ENCODE measurements around the gene RPL28.

The RPL28 gene

GRCh38 chr19:55353803-55354697, 31.7 kb upstream of the RPL28 start:
- peak overlapping the region; percentile 43 for H3K4me3 ChIP-seq (ENCODE audit: low read depth, low read length)
- TF ChIP-seq, protein P1, sequence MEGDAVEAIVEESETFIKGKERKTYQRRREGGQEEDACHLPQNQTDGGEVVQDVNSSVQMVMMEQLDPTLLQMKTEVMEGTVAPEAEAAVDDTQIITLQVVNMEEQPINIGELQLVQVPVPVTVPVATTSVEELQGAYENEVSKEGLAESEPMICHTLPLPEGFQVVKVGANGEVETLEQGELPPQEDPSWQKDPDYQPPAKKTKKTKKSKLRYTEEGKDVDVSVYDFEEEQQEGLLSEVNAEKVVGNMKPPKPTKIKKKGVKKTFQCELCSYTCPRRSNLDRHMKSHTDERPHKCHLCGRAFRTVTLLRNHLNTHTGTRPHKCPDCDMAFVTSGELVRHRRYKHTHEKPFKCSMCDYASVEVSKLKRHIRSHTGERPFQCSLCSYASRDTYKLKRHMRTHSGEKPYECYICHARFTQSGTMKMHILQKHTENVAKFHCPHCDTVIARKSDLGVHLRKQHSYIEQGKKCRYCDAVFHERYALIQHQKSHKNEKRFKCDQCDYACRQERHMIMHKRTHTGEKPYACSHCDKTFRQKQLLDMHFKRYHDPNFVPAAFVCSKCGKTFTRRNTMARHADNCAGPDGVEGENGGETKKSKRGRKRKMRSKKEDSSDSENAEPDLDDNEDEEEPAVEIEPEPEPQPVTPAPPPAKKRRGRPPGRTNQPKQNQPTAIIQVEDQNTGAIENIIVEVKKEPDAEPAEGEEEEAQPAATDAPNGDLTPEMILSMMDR (IDR thresholded peaks at IDR 0.05; ENCODE audit: low read depth, low read length, missing control alignments), result no peak
- DNase-seq (ENCODE audit: low read depth), result no peak
- in situ Hi-C loops (cut with HindIII; ENCODE audit: low sequenced_read_pairs), result loop anchor here (5.0 to 10.0 kb wide), 3 partner anchors 38 to 251 kb away; partner anchors contain the start of genes ZNF524 and ZNF865

DNA sequence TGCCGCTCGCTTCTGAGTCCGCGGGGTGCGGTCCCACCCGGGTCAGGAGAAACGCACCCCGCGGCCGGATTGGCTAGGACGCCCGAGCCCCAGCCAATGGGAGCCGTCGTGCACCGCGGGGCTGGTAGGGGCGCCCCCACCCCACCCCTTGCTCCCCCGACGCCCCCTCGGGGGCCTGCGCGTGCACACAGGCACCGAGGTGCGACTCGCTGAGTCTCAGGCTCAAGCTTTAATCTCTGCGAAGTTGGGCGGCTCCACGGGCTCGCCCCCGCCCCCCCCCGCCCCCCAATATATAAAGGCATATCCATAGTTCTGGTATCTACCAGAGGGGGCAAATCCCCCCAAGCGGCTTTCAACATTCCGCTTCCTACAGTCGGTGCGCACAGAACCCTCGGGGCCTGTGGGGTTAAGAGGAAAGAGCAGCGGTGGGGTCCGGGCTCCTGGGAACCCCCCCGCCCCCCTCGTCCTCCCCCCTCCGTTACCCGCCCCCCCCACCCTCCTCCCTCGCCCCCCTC, 31.0 kb upstream of the RPL28 start, which contains the start of gene COX6B2:
TSS of gene COX6B2 (minus strand) at position 22 of the 515 bp plus-strand sequence. CDS start 198 bp downstream, outside the sequence.
- peak within 1 kb of the TSS; percentile 43 for H3K4me3 ChIP-seq (ENCODE audit: low read depth, low read length)
- no peak for DNase-seq (ENCODE audit: low read depth)
- in situ Hi-C loops (cut with HindIII; ENCODE audit: low sequenced_read_pairs), result loop anchor here (5.0 to 10.0 kb wide), 3 partner anchors 38 to 250 kb away; partner anchors contain the start of genes ZNF524 and ZNF865
- TF ChIP-seq, protein P1 (IDR thresholded peaks at IDR 0.05; ENCODE audit: low read depth, low read length, missing control alignments), result no peak

- in situ Hi-C loops (cut with HindIII; ENCODE audit: low sequenced_read_pairs), result loop anchor here (10.0 kb wide), 2 partner anchors 181 to 249 kb away; partner anchors contain the start of genes ZNF524 and ZNF865
These were observed 30.4 kb upstream of the RPL28 start for GRCh38 chr19:55355213-55355821.

GRCh38 chr19:55358493-55358892, 27.2 kb upstream of the RPL28 start:
- TF ChIP-seq, protein P1 (IDR thresholded peaks at IDR 0.05; ENCODE audit: low read depth, low read length, missing control alignments), result no peak
- in situ Hi-C loops (cut with HindIII; ENCODE audit: low sequenced_read_pairs), result loop anchor here (10.0 kb wide), 2 partner anchors 184 to 246 kb away; partner anchors contain the start of genes ZNF524 and ZNF865
- H3K4me3 ChIP-seq (ENCODE audit: low read depth, low read length), result no peak overlapping the region
- DNase-seq (ENCODE audit: low read depth), result no peak

More at GRCh38 chr19:55355213-55355821, 30.4 kb upstream of the RPL28 start:
- TF ChIP-seq, protein P1 (IDR thresholded peaks at IDR 0.05; ENCODE audit: low read depth, low read length, missing control alignments), result no peak
- no peak for DNase-seq (ENCODE audit: low read depth)
- no peak overlapping the region for H3K4me3 ChIP-seq (ENCODE audit: low read depth, low read length)

DNA sequence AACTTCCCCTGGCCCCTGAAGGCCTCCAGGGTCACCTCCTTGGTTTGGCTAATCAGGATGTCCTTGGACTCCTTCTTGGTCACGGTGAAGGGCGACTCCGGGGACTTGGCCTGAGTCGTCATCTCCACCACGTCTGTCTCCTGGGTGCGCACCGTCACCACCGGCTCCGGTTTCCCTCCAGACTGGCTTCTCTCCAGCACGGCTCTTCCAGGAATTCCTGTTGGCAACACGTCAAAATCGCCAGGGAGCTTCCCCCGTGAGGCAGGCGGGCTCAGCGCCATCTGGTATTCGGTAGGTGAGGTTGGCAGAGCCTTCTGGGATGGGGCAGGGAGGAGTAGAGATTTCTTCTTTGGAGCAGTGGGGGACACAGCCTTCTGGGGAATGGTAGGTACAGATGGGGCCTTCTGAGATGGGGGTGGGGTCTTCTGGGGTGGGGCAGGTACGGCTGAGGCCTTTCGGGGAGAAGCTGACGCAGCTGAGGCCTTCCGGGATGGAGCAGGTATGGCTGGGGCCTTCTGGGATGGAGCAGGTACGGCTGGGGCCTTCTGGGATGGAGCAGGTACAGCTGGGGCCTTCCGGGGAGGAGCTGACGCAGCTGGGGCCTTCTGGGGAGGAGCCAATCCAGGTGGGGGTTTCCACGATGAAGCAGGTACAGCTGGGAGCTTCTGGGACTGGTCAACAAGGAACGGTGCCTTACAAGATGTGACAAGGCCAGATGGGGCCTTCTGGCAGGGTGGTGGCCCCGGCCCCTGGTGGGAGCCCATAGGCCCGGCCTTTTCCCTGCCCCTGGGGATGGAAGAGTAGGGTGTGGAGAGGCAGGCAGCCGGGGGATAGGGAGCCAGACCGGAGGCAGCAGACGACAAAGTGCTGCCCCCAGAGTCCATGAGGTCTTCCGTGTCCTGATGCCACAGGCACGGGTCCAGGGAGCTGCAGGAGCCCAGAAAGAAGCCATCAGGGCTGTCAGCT, 26.5 kb upstream of the RPL28 start:
- DNase-seq (ENCODE audit: low read depth), result no peak
- TF ChIP-seq, protein P1 (IDR thresholded peaks at IDR 0.05; ENCODE audit: low read depth, low read length, missing control alignments), result no peak
- in situ Hi-C loops (cut with HindIII; ENCODE audit: low sequenced_read_pairs), result loop anchor here (10.0 kb wide), 2 partner anchors 184 to 246 kb away; partner anchors contain the start of genes ZNF524 and ZNF865
- H3K4me3 ChIP-seq (ENCODE audit: low read depth, low read length), result no peak overlapping the region
